ENCODE data around the gene PSPN.

The PSPN gene

GRCh38 chr19:6334490-6335285 is 41.0 kb downstream of the PSPN start:
- Mint-ChIP-seq H3K27me3 (ENCODE audit: low read depth) (no peaks in the 10 kb centered on the region), H3K4me3 (no peak overlapping the region), H3K4me1 (ENCODE audit: low read depth) (no peaks in the 10 kb centered on the region), H3K9me3 (no peaks in the 10 kb centered on the region), H3K27ac (no peak overlapping the region), H3K36me3 (ENCODE audit: low read depth) (no peaks in the 10 kb centered on the region)

DNA sequence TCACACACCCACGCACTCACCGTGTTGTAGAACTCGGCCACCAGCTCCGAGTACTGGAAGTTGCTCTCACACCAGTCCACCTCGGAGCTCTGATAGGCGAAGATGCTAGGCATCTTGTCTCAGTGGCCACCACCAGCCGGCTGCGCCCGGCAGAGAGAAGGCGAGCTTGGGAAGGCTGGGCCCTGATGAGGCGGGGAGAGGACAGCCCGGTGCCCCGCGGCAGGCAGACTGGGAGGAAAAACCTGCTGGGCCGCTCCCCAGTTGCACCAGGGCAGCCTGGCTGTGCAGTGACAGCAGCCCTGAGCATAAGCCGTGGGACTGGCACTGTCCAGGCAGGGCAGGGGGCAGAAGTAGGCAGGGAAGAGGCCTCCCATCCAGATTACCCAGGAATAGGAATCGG is 42.3 kb downstream of the PSPN start, which contains the start of gene ACER1:
TSS of gene ACER1 (minus strand) at position 174 of the 400 bp plus-strand sequence. CDS start at position 113, 61 bp downstream.
- H3K27me3 Mint-ChIP-seq (ENCODE audit: low read depth): no peaks in the 10 kb centered on the region
- H3K27ac Mint-ChIP-seq: no peak within 1 kb of the TSS
- H3K9me3 Mint-ChIP-seq: no peaks in the 10 kb centered on the region
- H3K4me1 Mint-ChIP-seq (ENCODE audit: low read depth): no peaks in the 10 kb centered on the region
- H3K4me3 Mint-ChIP-seq: no peak within 1 kb of the TSS
- H3K36me3 Mint-ChIP-seq (ENCODE audit: low read depth): no peaks in the 10 kb centered on the region

DNA sequence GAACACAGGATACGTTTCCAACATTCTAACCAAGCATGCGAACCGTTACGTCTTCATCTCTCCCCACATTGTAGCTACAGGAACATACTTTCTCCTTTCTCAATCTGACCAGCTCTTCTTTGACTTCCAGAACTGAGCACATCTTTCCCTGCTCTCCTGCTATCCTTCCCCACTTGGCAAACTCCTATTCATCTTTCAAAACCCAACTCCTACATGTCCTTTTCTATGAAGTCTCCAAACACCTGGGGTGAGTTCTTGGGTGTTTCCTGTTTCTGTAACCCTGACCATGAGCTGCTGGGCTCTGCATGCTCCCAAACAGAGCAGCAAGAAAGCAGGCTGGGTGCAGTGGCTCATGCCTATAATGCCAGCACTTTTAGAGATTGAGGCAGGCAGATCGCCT is 48.9 kb downstream of the PSPN start:
- H3K4me1 Mint-ChIP-seq (ENCODE audit: low read depth): no peaks in the 10 kb centered on the region

GRCh38 chr19:6325614-6326013 is 50.1 kb downstream of the PSPN start:
- H3K4me3 Mint-ChIP-seq: no peak overlapping the region
- no peak overlapping the region for H3K27ac Mint-ChIP-seq
- H3K4me1 Mint-ChIP-seq (ENCODE audit: low read depth): no peaks in the 10 kb centered on the region

More for the DNA sequence above, 48.9 kb downstream of the PSPN start:
- no peaks in the 10 kb centered on the region for H3K36me3 Mint-ChIP-seq (ENCODE audit: low read depth)
- H3K4me3 Mint-ChIP-seq: no peak overlapping the region
- no peak overlapping the region for H3K27ac Mint-ChIP-seq
- H3K27me3 Mint-ChIP-seq (ENCODE audit: low read depth): no peaks in the 10 kb centered on the region
- no peaks in the 10 kb centered on the region for H3K9me3 Mint-ChIP-seq

More at GRCh38 chr19:6325614-6326013, 50.1 kb downstream of the PSPN start:
- no peaks in the 10 kb centered on the region for H3K9me3 Mint-ChIP-seq
- H3K27me3 Mint-ChIP-seq (ENCODE audit: low read depth): no peaks in the 10 kb centered on the region
- H3K36me3 Mint-ChIP-seq (ENCODE audit: low read depth): no peaks in the 10 kb centered on the region

All from T-helper 1 cell treated with Interleukin-12 subunit alpha and Interleukin-12 subunit beta and Interleukin-4 antibody, amounts not matched to agents 30 μg/mL and 1 μg/mL, for 36 hours (primary cell).